Measurements from ENCODE around the gene INPP5F.
A peak's percentile ranks its signal among the peaks of the same experiment; 100 is the strongest.
"Not testable (repeated sequence)": the region's sequence is repeated elsewhere in the genome, so short reads cannot be mapped to it uniquely, and the experiment has no call there.

The INPP5F gene

GRCh38 chr10:119865699-119866240 lies 139.9 kb downstream of the INPP5F start:
- no peak overlapping the region for H3K27ac ChIP-seq (ENCODE audit: low read depth, low read length)
- H3F3A ChIP-seq (ENCODE audit: insufficient read depth), result peaks cover 29% of the 10 kb centered on the region
- TF ChIP-seq EZH2phosphoT487 (conservative IDR thresholded peaks at IDR 0.05; ENCODE audit: low read length) (no peak), CTCF (IDR thresholded peaks at IDR 0.05; ENCODE audit: insufficient read depth, low read length, poor library complexity, severe bottlenecking) (no peak)
- no peak overlapping the region for H3K9ac ChIP-seq (ENCODE audit: low read length)
- H3K9me2 ChIP-seq (replicated peaks; ENCODE audit: insufficient read depth, low read length), result no peaks in the 10 kb centered on the region
- no peaks in the 10 kb centered on the region for H3K27me3 ChIP-seq (ENCODE audit: low read length)
- H3K9me3 ChIP-seq (ENCODE audit: insufficient read depth, low read length), result peaks cover 9% of the 10 kb centered on the region; the same call in 1 of the 2 replicates
- H3K79me2 ChIP-seq (ENCODE audit: insufficient read depth, low read length), result peaks cover 100% of the 10 kb centered on the region
- H3K4me3 ChIP-seq (ENCODE audit: insufficient read depth, low read length, poor library complexity, severe bottlenecking), result no peak overlapping the region
- peaks cover 35% of the 10 kb centered on the region for H4K20me1 ChIP-seq (ENCODE audit: low read depth, low read length)
- no peak overlapping the region for H2AFZ ChIP-seq (ENCODE audit: low read depth, low read length, severe bottlenecking)
- H3K4me2 ChIP-seq (ENCODE audit: low read depth, low read length, poor library complexity, severe bottlenecking), result no peak overlapping the region
- peaks cover 17% of the 10 kb centered on the region for H3K36me3 ChIP-seq (ENCODE audit: low read length)

- TF ChIP-seq CTCF (IDR thresholded peaks at IDR 0.05; ENCODE audit: insufficient read depth, low read length, poor library complexity, severe bottlenecking) (no peak), EZH2phosphoT487 (conservative IDR thresholded peaks at IDR 0.05; ENCODE audit: low read length) (no peak)
- H2AFZ ChIP-seq (ENCODE audit: low read depth, low read length, severe bottlenecking), result no peak overlapping the region
- peaks cover 99% of the 10 kb centered on the region for H3K79me2 ChIP-seq (ENCODE audit: insufficient read depth, low read length)
- H4K20me1 ChIP-seq (ENCODE audit: low read depth, low read length), result peaks cover 31% of the 10 kb centered on the region
- H3K36me3 ChIP-seq (ENCODE audit: low read length), result peaks cover 17% of the 10 kb centered on the region
- H3K9me3 ChIP-seq (ENCODE audit: insufficient read depth, low read length), result peaks cover 9% of the 10 kb centered on the region; the same call in 1 of the 2 replicates
- H3K9ac ChIP-seq (ENCODE audit: low read length), result no peak overlapping the region
- no peaks in the 10 kb centered on the region for H3K9me2 ChIP-seq (replicated peaks; ENCODE audit: insufficient read depth, low read length)
- no peak overlapping the region for H3K27ac ChIP-seq (ENCODE audit: low read depth, low read length)
- H3K4me3 ChIP-seq (ENCODE audit: insufficient read depth, low read length, poor library complexity, severe bottlenecking), result no peak overlapping the region
- H3F3A ChIP-seq (ENCODE audit: insufficient read depth), result peaks cover 19% of the 10 kb centered on the region
- no peaks in the 10 kb centered on the region for H3K27me3 ChIP-seq (ENCODE audit: low read length)
- no peak overlapping the region for H3K4me2 ChIP-seq (ENCODE audit: low read depth, low read length, poor library complexity, severe bottlenecking)
Observed at GRCh38 chr10:119867317-119867716, 141.5 kb downstream of the INPP5F start.

GRCh38 chr10:119869398-119869797 lies 143.5 kb downstream of the INPP5F start:
- H3K9ac ChIP-seq (ENCODE audit: low read length); H3K9me3 ChIP-seq (ENCODE audit: insufficient read depth, low read length); H2AFZ ChIP-seq (ENCODE audit: low read depth, low read length, severe bottlenecking); H3K27ac ChIP-seq (ENCODE audit: low read depth, low read length); H3K27me3 ChIP-seq (ENCODE audit: low read length); H3K9me2 ChIP-seq (replicated peaks; ENCODE audit: insufficient read depth, low read length); H3K4me3 ChIP-seq (ENCODE audit: insufficient read depth, low read length, poor library complexity, severe bottlenecking); H3F3A ChIP-seq (ENCODE audit: insufficient read depth): not testable (repeated sequence)
- H3K79me2 ChIP-seq (ENCODE audit: insufficient read depth, low read length), result peaks cover 78% of the 10 kb centered on the region
- H3K4me2 ChIP-seq (ENCODE audit: low read depth, low read length, poor library complexity, severe bottlenecking), result peak overlapping the region; percentile 93
- peaks cover 22% of the 10 kb centered on the region for H4K20me1 ChIP-seq (ENCODE audit: low read depth, low read length)
- H3K36me3 ChIP-seq (ENCODE audit: low read length), result peaks cover 13% of the 10 kb centered on the region

GRCh38 chr10:119871881-119872609 lies 146.2 kb downstream of the INPP5F start:
- H3K36me3 ChIP-seq (ENCODE audit: low read length), result no peaks in the 10 kb centered on the region
- peak overlapping the region; percentile 66 for H3K9ac ChIP-seq (ENCODE audit: low read length)
- peaks cover 13% of the 10 kb centered on the region for H4K20me1 ChIP-seq (ENCODE audit: low read depth, low read length)
- H3K27ac ChIP-seq (ENCODE audit: low read depth, low read length), result peak overlapping the region; percentile 33
- no peaks in the 10 kb centered on the region for H3F3A ChIP-seq (ENCODE audit: insufficient read depth)
- H3K9me3 ChIP-seq (ENCODE audit: insufficient read depth, low read length), result no peaks in the 10 kb centered on the region
- no peak overlapping the region for H2AFZ ChIP-seq (ENCODE audit: low read depth, low read length, severe bottlenecking)
- no peaks in the 10 kb centered on the region for H3K27me3 ChIP-seq (ENCODE audit: low read length)
- H3K4me3 ChIP-seq (ENCODE audit: insufficient read depth, low read length, poor library complexity, severe bottlenecking), result peak overlapping the region; percentile 83
- peaks cover 52% of the 10 kb centered on the region for H3K79me2 ChIP-seq (ENCODE audit: insufficient read depth, low read length)
- no peaks in the 10 kb centered on the region for H3K9me2 ChIP-seq (replicated peaks; ENCODE audit: insufficient read depth, low read length)
- peak overlapping the region; percentile 93 for H3K4me2 ChIP-seq (ENCODE audit: low read depth, low read length, poor library complexity, severe bottlenecking)
- TF ChIP-seq CTCF (IDR thresholded peaks at IDR 0.05; ENCODE audit: insufficient read depth, low read length, poor library complexity, severe bottlenecking), result no peak
- no peak for TF ChIP-seq EZH2phosphoT487 (conservative IDR thresholded peaks at IDR 0.05; ENCODE audit: low read length)

Measured in SU-DHL-6 (cell line).